ENCODE data around the gene TNNT3.

The TNNT3 gene

DNA sequence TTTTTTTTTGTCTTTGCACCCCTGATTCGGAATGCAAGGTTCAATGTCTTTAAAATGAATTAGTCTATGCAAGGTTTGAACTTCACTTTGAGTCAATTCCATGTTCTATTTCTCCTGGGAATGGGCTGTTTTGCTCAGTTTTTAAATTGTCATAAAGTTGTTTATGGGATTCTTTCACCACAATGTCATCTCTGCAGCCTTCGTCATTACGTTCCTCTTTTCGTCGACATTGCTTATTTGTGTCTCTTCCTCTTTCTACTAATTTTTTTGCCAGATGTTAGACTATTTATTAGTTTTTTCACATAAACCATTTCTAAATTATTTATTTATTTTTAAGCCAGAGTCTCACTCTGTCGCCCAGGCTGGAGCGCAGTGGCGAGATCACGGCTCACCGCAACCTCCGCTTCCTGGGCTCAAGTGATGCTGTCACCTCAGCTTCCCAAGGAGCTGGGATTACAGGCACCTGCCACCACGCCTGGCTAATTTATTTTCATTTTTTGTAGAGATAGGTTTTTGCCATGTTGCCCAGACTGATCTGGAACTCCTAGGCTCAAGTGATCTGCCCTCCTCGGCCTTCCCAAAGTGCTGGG, 7.1 kb upstream of the TNNT3 start (continued):
- TF ChIP-seq, protein P1, sequence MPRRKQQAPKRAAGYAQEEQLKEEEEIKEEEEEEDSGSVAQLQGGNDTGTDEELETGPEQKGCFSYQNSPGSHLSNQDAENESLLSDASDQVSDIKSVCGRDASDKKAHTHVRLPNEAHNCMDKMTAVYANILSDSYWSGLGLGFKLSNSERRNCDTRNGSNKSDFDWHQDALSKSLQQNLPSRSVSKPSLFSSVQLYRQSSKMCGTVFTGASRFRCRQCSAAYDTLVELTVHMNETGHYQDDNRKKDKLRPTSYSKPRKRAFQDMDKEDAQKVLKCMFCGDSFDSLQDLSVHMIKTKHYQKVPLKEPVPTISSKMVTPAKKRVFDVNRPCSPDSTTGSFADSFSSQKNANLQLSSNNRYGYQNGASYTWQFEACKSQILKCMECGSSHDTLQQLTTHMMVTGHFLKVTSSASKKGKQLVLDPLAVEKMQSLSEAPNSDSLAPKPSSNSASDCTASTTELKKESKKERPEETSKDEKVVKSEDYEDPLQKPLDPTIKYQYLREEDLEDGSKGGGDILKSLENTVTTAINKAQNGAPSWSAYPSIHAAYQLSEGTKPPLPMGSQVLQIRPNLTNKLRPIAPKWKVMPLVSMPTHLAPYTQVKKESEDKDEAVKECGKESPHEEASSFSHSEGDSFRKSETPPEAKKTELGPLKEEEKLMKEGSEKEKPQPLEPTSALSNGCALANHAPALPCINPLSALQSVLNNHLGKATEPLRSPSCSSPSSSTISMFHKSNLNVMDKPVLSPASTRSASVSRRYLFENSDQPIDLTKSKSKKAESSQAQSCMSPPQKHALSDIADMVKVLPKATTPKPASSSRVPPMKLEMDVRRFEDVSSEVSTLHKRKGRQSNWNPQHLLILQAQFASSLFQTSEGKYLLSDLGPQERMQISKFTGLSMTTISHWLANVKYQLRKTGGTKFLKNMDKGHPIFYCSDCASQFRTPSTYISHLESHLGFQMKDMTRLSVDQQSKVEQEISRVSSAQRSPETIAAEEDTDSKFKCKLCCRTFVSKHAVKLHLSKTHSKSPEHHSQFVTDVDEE (CRISPR knock-in tag; IDR thresholded peaks at IDR 0.05), result no peak
- no peak for TF ChIP-seq ARNTL (CRISPR knock-in tag; IDR thresholded peaks at IDR 0.05; ENCODE audit: borderline replicate concordance, low read depth)
- TF ChIP-seq RARB (CRISPR knock-in tag; IDR thresholded peaks at IDR 0.05), result no peak
- TF ChIP-seq TOX (CRISPR knock-in tag; IDR thresholded peaks at IDR 0.05; ENCODE audit: borderline replicate concordance), result no peak
- TF ChIP-seq, protein P2, sequence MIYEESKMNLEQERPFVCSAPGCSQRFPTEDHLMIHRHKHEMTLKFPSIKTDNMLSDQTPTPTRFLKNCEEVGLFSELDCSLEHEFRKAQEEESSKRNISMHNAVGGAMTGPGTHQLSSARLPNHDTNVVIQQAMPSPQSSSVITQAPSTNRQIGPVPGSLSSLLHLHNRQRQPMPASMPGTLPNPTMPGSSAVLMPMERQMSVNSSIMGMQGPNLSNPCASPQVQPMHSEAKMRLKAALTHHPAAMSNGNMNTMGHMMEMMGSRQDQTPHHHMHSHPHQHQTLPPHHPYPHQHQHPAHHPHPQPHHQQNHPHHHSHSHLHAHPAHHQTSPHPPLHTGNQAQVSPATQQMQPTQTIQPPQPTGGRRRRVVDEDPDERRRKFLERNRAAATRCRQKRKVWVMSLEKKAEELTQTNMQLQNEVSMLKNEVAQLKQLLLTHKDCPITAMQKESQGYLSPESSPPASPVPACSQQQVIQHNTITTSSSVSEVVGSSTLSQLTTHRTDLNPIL (CRISPR knock-in tag; IDR thresholded peaks at IDR 0.05; ENCODE audit: low read depth), result no peak

DNA sequence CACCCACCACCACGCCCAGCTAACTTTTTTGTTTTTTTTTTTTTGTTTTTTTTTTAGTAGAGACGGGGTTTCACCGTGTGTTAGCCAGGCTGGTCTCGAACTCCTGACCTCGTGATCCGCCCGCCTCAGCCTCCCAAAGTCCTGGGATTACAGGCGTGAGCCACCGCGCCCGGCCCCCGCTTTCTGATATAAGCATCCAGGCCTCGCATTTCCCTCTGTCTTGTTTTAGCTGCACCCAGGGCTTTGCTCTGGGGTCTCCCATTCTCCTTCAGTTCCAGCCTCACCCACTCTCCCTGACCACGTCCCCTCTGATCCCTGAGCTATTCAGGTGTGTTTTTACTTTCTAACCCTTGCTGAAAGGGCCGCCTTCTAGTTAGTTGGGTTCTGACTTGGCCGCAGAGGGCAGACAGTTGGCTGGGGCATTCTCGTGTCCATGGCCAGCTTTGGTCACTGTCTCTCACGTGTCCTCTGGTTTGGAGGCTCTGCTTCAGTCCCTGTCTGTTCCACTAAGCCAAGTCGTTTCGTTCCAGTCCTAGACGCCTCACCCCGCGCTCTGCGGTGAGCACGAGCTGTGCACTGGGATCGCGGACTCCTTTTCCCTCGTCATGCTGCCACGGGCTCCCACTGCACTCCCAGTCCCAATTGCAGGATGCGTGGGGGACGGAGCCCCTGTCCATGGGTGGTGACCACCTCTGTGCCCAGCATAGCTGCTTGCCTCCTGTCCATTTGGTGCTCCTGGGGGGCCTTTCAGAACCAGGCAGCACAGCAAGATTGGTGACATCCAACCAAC, 6.0 kb upstream of the TNNT3 start:
- no peak for ATAC-seq

DNA sequence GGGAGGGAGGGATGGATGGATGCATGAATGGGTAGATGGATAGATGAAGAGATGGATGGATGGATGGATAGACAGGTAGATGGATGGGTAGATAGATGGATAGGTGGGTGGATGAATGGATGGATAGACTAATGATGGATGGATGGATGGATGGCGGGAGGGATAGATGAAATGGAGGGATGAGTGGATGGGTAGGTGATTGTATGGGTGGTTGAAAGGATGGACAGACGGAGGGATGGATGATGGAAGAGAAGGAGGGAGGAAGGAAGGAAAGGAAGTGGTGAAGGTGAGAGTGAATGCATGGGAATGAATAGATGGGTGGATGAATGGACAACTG, 3.7 kb upstream of the TNNT3 start:
- no peak for ATAC-seq
- TF ChIP-seq ZFP30 (CRISPR knock-in tag; IDR thresholded peaks at IDR 0.05) (no peak), TOX (CRISPR knock-in tag; IDR thresholded peaks at IDR 0.05; ENCODE audit: borderline replicate concordance) (no peak), ZFP3 (CRISPR knock-in tag; IDR thresholded peaks at IDR 0.05) (no peak)
- TF ChIP-seq, protein P1 (CRISPR knock-in tag; IDR thresholded peaks at IDR 0.05), result no peak
- TF ChIP-seq, protein P3, sequence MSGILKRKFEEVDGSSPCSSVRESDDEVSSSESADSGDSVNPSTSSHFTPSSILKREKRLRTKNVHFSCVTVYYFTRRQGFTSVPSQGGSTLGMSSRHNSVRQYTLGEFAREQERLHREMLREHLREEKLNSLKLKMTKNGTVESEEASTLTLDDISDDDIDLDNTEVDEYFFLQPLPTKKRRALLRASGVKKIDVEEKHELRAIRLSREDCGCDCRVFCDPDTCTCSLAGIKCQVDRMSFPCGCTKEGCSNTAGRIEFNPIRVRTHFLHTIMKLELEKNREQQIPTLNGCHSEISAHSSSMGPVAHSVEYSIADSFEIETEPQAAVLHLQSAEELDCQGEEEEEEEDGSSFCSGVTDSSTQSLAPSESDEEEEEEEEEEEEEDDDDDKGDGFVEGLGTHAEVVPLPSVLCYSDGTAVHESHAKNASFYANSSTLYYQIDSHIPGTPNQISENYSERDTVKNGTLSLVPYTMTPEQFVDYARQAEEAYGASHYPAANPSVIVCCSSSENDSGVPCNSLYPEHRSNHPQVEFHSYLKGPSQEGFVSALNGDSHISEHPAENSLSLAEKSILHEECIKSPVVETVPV (CRISPR knock-in tag; IDR thresholded peaks at IDR 0.05), result no peak

More for the DNA sequence above, 6.0 kb upstream of the TNNT3 start:
- TF ChIP-seq ZNF565 (CRISPR knock-in tag; conservative IDR thresholded peaks at IDR 0.05; ENCODE audit: low read depth) (no peak), ZC3H10 (CRISPR knock-in tag; IDR thresholded peaks at IDR 0.05) (no peak), RARB (CRISPR knock-in tag; IDR thresholded peaks at IDR 0.05) (no peak), CSDC2 (CRISPR knock-in tag; IDR thresholded peaks at IDR 0.05) (no peak), BACH2 (CRISPR knock-in tag; IDR thresholded peaks at IDR 0.05; ENCODE audit: borderline replicate concordance) (no peak), ISL1 (CRISPR knock-in tag; IDR thresholded peaks at IDR 0.05) (no peak), SNAI2 (CRISPR knock-in tag; IDR thresholded peaks at IDR 0.05) (no peak), TCF4 (CRISPR knock-in tag; IDR thresholded peaks at IDR 0.05; ENCODE audit: borderline replicate concordance) (no peak), ESRRG (CRISPR knock-in tag; IDR thresholded peaks at IDR 0.05) (no peak), OSR1 (CRISPR knock-in tag; IDR thresholded peaks at IDR 0.05) (no peak), PPARA (CRISPR knock-in tag; IDR thresholded peaks at IDR 0.05; ENCODE audit: borderline replicate concordance) (no peak), ZNF70 (CRISPR knock-in tag; IDR thresholded peaks at IDR 0.05) (no peak), ZFP3 (CRISPR knock-in tag; IDR thresholded peaks at IDR 0.05) (no peak)
- TF ChIP-seq, protein P3 (CRISPR knock-in tag; IDR thresholded peaks at IDR 0.05), result no peak
- TF ChIP-seq, protein P1 (CRISPR knock-in tag; IDR thresholded peaks at IDR 0.05), result no peak
- TF ChIP-seq, protein P2 (CRISPR knock-in tag; IDR thresholded peaks at IDR 0.05; ENCODE audit: low read depth), result no peak

All from SK-N-SH treated with all-trans-retinoic acid at 6 μM for 48 hours (cell line).